ENCODE data around the gene ERMARD.

The ERMARD gene

GRCh38 chr6:169719117-169719516, 32.3 kb upstream of the ERMARD start:
- no peak overlapping the region for H2BK120ac ChIP-seq (ENCODE audit: insufficient read depth, low read length, poor library complexity)
- H3K18ac ChIP-seq (ENCODE audit: low read length): no peak overlapping the region
- H3K79me2 ChIP-seq (ENCODE audit: control insufficient read depth, insufficient read depth, low read length, poor library complexity): peaks cover 6% of the 10 kb centered on the region
- H4K12ac ChIP-seq (ENCODE audit: low read depth, low read length): no peak overlapping the region
- H2BK5ac ChIP-seq (ENCODE audit: low read depth, low read length, poor library complexity): no peak overlapping the region
- H3K4me1 ChIP-seq (ENCODE audit: control insufficient read depth in 1 of 2, insufficient read depth in 2 of 2, low read length in 2 of 2): peaks cover 0 to 5% of the 10 kb centered on the region in 2 experiments
- no peak overlapping the region for H4K8ac ChIP-seq (ENCODE audit: low read depth, low read length)
- H3K27ac ChIP-seq (ENCODE audit: low read depth, low read length): no peak overlapping the region
- H3K9me3 ChIP-seq (ENCODE audit: insufficient read depth, low read depth, low read length): no peaks in the 10 kb centered on the region
- H3K14ac ChIP-seq (ENCODE audit: low read length): no peak overlapping the region
- DNase-seq: no peak
- no peak overlapping the region for H3K9ac ChIP-seq (ENCODE audit: low read length)
- H2BK12ac ChIP-seq (ENCODE audit: low read length): no peak overlapping the region
- no peak overlapping the region for H3K23ac ChIP-seq (ENCODE audit: low read length)
- no peak overlapping the region for H2AFZ ChIP-seq (ENCODE audit: insufficient read depth, low read length, poor library complexity)
- no peak overlapping the region for H2AK5ac ChIP-seq (ENCODE audit: low read length)
- peaks cover 6% of the 10 kb centered on the region for H3K79me1 ChIP-seq (ENCODE audit: low read length)
- no peak overlapping the region for H3K4ac ChIP-seq (ENCODE audit: low read depth, low read length)
- H4K91ac ChIP-seq (ENCODE audit: low read depth, low read length): no peak overlapping the region
- peaks cover 11 to 13% of the 10 kb centered on the region in 2 experiments for H3K36me3 ChIP-seq (ENCODE audit: control insufficient read depth in 1 of 2, insufficient read depth in 2 of 2, low read length in 2 of 2)
- WGBS (ENCODE audit: extremely low coverage, insufficient coverage, insufficient read length): no CpG with 5 or more reads among the region's 4 CpGs
- no peak overlapping the region for H3K4me3 ChIP-seq (ENCODE audit: low read depth, low read length)
- H3K27me3 ChIP-seq (ENCODE audit: insufficient read depth, low read length): no peaks in the 10 kb centered on the region
- H3K4me2 ChIP-seq (ENCODE audit: low read length): no peak overlapping the region

- no peak overlapping the region for H3K4me3 ChIP-seq (ENCODE audit: low read depth, low read length)
- H2AFZ ChIP-seq (ENCODE audit: insufficient read depth, low read length, poor library complexity): no peak overlapping the region
- no peak overlapping the region for H3K27ac ChIP-seq (ENCODE audit: low read depth, low read length)
- no peaks in the 10 kb centered on the region for H3K9me3 ChIP-seq (ENCODE audit: insufficient read depth, low read depth, low read length)
- WGBS (ENCODE audit: extremely low coverage, insufficient coverage, insufficient read length): no CpG with 5 or more reads among the region's 3 CpGs
- H2BK5ac ChIP-seq (ENCODE audit: low read depth, low read length, poor library complexity): no peak overlapping the region
- no peak overlapping the region for H3K4ac ChIP-seq (ENCODE audit: low read depth, low read length)
- no peak overlapping the region for H4K91ac ChIP-seq (ENCODE audit: low read depth, low read length)
- H2BK12ac ChIP-seq (ENCODE audit: low read length): no peak overlapping the region
- no peak overlapping the region for H2BK120ac ChIP-seq (ENCODE audit: insufficient read depth, low read length, poor library complexity)
- no peak overlapping the region for H4K12ac ChIP-seq (ENCODE audit: low read depth, low read length)
- DNase-seq: no peak
- H3K9ac ChIP-seq (ENCODE audit: low read length): no peak overlapping the region
- no peak overlapping the region for H4K8ac ChIP-seq (ENCODE audit: low read depth, low read length)
- no peak overlapping the region for H2AK5ac ChIP-seq (ENCODE audit: low read length)
- H3K14ac ChIP-seq (ENCODE audit: low read length): no peak overlapping the region
- H3K4me2 ChIP-seq (ENCODE audit: low read length): no peak overlapping the region
- H3K4me1 ChIP-seq (ENCODE audit: control insufficient read depth in 1 of 2, insufficient read depth in 2 of 2, low read length in 2 of 2): peaks cover 0 to 5% of the 10 kb centered on the region in 2 experiments
- H3K18ac ChIP-seq (ENCODE audit: low read length): no peak overlapping the region
- no peaks in the 10 kb centered on the region for H3K27me3 ChIP-seq (ENCODE audit: insufficient read depth, low read length)
- H3K36me3 ChIP-seq (ENCODE audit: control insufficient read depth in 1 of 2, insufficient read depth in 2 of 2, low read length in 2 of 2): peaks cover 7 to 8% of the 10 kb centered on the region in 2 experiments
- no peak overlapping the region for H3K23ac ChIP-seq (ENCODE audit: low read length)
- H3K79me2 ChIP-seq (ENCODE audit: control insufficient read depth, insufficient read depth, low read length, poor library complexity): peaks cover 9% of the 10 kb centered on the region
- H3K79me1 ChIP-seq (ENCODE audit: low read length): peaks cover 11% of the 10 kb centered on the region
These were observed 31.1 kb upstream of the ERMARD start for GRCh38 chr6:169720207-169720855.

GRCh38 chr6:169722362-169723199, 28.8 kb upstream of the ERMARD start:
- no CpG with 5 or more reads among the region's 22 CpGs for WGBS (ENCODE audit: extremely low coverage, insufficient coverage, insufficient read length)
- H4K8ac ChIP-seq (ENCODE audit: low read depth, low read length): no peak overlapping the region
- no peak overlapping the region for H4K12ac ChIP-seq (ENCODE audit: low read depth, low read length)

GRCh38 chr6:169723200-169723909, 28.1 kb upstream of the ERMARD start:
- no peak overlapping the region for H3K23ac ChIP-seq (ENCODE audit: low read length)
- no peak overlapping the region for H2BK12ac ChIP-seq (ENCODE audit: low read length)
- peak overlapping the region; percentile 90 for H3K4me2 ChIP-seq (ENCODE audit: low read length)
- H4K91ac ChIP-seq (ENCODE audit: low read depth, low read length): peak overlapping the region; percentile 63
- H2AK5ac ChIP-seq (ENCODE audit: low read length): no peak overlapping the region
- H2BK5ac ChIP-seq (ENCODE audit: low read depth, low read length, poor library complexity): peak overlapping the region; percentile 26
- peak overlapping the region; percentile 39 for H3K9ac ChIP-seq (ENCODE audit: low read length)
- peak overlapping the region; percentile 2 for H2BK120ac ChIP-seq (ENCODE audit: insufficient read depth, low read length, poor library complexity)
- H3K27me3 ChIP-seq (ENCODE audit: insufficient read depth, low read length): no peaks in the 10 kb centered on the region
- peak overlapping the region; percentile 89 for H2AFZ ChIP-seq (ENCODE audit: insufficient read depth, low read length, poor library complexity)
- peak overlapping the region; percentile 21 for H4K8ac ChIP-seq (ENCODE audit: low read depth, low read length)
- no peaks in the 10 kb centered on the region for H3K9me3 ChIP-seq (ENCODE audit: insufficient read depth, low read depth, low read length)
- H3K4ac ChIP-seq (ENCODE audit: low read depth, low read length): peak overlapping the region; percentile 29
- peak overlapping the region; percentile 36 for H3K14ac ChIP-seq (ENCODE audit: low read length)
- peak; percentile 65 to 78 for DNase-seq
- H3K79me2 ChIP-seq (ENCODE audit: control insufficient read depth, insufficient read depth, low read length, poor library complexity): peaks cover 9% of the 10 kb centered on the region
- WGBS (ENCODE audit: extremely low coverage, insufficient coverage, insufficient read length): no CpG with 5 or more reads among the region's 70 CpGs
- H4K12ac ChIP-seq (ENCODE audit: low read depth, low read length): peak overlapping the region; percentile 81
- peak overlapping the region; percentile 91 for H3K18ac ChIP-seq (ENCODE audit: low read length)
- H3K4me3 ChIP-seq (ENCODE audit: low read depth, low read length): peak overlapping the region; percentile 94
- H3K79me1 ChIP-seq (ENCODE audit: low read length): peaks cover 11% of the 10 kb centered on the region
- H3K4me1 ChIP-seq (ENCODE audit: control insufficient read depth in 1 of 2, insufficient read depth in 2 of 2, low read length in 2 of 2): peaks cover 0 to 5% of the 10 kb centered on the region in 2 experiments
- peak overlapping the region; percentile 77 for H3K27ac ChIP-seq (ENCODE audit: low read depth, low read length)
- no peaks in the 10 kb centered on the region for H3K36me3 ChIP-seq (ENCODE audit: control insufficient read depth in 1 of 2, insufficient read depth in 2 of 2, low read length in 2 of 2)

More at GRCh38 chr6:169722362-169723199, 28.8 kb upstream of the ERMARD start:
- Histone ChIP-seq H3K27me3 (ENCODE audit: insufficient read depth, low read length) (no peaks in the 10 kb centered on the region), H3K4me1 (ENCODE audit: control insufficient read depth in 1 of 2, insufficient read depth in 2 of 2, low read length in 2 of 2) (peaks cover 0 to 5% of the 10 kb centered on the region in 2 experiments), H3K36me3 (ENCODE audit: control insufficient read depth in 1 of 2, insufficient read depth in 2 of 2, low read length in 2 of 2) (no peaks in the 10 kb centered on the region), H3K4me3 (ENCODE audit: low read depth, low read length) (peak overlapping the region; percentile 72), H3K9ac (ENCODE audit: low read length) (peak overlapping the region; percentile 6), H2BK12ac (ENCODE audit: low read length) (no peak overlapping the region), H3K79me1 (ENCODE audit: low read length) (peaks cover 11% of the 10 kb centered on the region), H3K23ac (ENCODE audit: low read length) (no peak overlapping the region), H3K18ac (ENCODE audit: low read length) (no peak overlapping the region), H3K79me2 (ENCODE audit: control insufficient read depth, insufficient read depth, low read length, poor library complexity) (peaks cover 9% of the 10 kb centered on the region), H2AFZ (ENCODE audit: insufficient read depth, low read length, poor library complexity) (no peak overlapping the region), H3K9me3 (ENCODE audit: insufficient read depth, low read depth, low read length) (no peaks in the 10 kb centered on the region), H3K4ac (ENCODE audit: low read depth, low read length) (no peak overlapping the region), H3K4me2 (ENCODE audit: low read length) (peak overlapping the region; percentile 90), H2AK5ac (ENCODE audit: low read length) (no peak overlapping the region), H2BK120ac (ENCODE audit: insufficient read depth, low read length, poor library complexity) (no peak overlapping the region), H3K27ac (ENCODE audit: low read depth, low read length) (no peak overlapping the region), H2BK5ac (ENCODE audit: low read depth, low read length, poor library complexity) (no peak overlapping the region), H3K14ac (ENCODE audit: low read length) (no peak overlapping the region), H4K91ac (ENCODE audit: low read depth, low read length) (no peak overlapping the region)
- DNase-seq: peak; percentile 50 to 64
